Putamen (tissue), 1 donor: ENCODE results near the gene EVA1A.

ENCODE experiments used
- DNase-seq: peaks from one replicate; pipeline ENCODE4 v3.0.0-alpha.2; 2016; ENCODE audit warnings: low spot score

Gene EVA1A, protein sequence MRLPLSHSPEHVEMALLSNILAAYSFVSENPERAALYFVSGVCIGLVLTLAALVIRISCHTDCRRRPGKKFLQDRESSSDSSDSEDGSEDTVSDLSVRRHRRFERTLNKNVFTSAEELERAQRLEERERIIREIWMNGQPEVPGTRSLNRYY

DNA sequence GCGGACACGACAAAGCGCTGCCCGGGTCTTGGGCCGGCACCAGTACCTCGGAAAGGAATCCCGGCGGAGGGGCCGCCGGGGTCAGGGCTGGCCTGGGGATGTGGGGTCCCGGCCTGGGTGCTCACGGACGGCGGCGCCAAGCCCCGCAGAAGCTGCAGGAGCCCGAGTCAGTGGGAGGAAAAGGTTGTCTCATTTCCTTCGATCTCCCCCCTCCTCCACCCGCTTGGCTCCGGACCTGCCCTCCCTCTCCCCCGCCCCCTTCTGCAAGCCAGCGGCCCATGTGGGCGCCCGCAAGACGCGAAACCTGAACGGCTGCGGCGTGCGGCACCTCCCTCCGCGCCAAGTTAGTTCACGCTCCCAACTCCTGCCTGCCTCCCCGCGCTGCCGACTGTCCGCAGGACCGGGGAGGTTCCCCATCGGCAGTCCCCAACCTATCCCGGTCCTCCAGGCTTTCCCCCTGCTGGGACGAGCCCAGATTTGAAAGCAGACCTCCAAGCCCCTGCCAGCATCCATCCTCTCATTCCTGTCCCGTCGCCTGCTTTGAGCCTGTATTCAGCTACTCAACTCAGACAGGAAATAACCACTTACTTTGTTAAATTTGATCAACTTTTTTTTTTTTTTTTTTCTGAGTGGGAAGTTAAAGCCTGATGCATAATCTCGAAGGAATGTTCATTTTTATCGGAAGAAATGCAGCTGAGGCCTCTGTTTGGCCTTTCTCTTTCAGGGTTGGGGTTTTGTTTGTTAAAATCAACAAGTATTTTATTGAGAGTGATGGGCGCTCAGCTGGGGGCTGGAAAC lies at the start of gene EVA1A:
Gene EVA1A (minus strand): TSS at position 172 of the 798 bp plus-strand sequence. CDS start 42,799 bp downstream, outside the sequence.
- DNase-seq: no peak

DNA sequence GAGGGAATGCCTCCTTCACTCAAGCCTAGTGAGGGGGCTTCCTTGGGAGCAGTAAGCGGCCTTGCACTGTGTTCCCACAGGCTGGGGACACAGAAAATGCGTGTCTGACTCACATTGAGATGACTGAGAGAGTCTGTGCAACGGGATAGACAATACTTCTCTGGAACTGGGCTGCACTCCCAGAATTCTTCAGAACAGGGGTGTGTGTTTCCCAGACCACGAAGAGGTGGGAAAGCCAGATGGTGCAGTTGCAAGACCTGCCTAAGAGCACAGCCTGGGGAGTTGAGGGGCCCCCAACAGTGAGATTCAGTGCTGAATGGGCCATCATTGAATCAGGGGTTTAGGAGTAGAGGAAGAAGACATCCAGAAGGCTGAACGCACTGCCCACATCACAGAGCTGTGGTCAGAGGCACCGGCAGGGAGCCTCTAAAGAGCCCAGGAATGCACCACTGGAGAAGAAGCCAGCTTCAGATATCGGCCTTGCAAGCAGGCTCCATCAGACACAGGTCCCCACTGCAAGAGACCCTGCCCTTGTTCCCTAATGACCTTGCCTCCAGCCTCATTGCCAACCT lies 49.3 kb upstream of the EVA1A start:
- DNase-seq: no peak

DNA sequence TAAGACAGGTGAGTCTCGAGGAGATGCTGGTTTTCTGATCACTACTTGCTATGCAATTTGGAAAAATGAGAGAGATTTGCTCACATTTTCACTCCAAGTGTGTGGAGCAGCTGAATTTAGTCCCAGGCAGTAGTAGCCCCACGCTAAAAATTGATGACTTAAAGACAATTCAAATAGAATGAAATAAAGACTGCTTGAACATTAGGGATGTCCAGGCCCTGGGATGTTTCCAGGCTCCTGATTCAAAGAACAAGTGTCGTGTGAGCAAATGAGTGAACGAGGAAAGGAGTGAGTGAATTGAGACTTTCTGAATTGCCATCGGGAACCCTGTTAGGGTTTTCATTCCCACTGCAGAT lies 48.6 kb upstream of the EVA1A start:
- no peak for DNase-seq

DNA sequence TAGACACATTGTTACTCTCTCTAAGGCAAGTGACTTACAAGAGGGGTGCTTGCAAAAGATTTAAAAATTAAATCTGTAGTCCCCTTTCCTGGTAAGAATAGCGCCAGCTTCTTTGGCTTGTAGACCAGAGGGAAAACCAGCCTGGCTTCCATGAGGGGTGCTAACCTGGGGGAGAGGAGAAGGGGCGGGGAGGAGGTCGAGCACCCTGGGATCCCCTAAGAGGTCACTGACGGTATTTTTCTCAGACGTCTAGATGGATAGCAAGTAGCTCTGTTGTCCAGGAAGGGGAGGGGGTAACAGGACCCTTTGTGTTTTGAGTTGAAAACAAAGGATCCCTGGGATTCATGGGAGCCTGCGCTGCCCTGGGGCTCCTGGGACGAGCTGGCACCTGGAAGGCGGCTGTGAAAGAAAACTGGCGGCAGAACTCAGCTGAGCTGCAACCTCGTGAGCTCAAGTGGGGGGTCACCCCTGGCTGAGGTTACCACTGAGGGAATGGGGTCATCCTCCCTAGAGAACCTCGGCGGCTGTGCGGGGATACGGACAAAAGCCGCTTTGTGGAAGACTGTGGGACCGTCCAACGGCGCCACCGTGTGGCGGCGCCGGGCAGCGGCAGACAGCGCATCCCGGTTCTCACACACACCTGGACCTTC lies 48.1 kb upstream of the EVA1A start:
- DNase-seq: peak; percentile 43

DNA sequence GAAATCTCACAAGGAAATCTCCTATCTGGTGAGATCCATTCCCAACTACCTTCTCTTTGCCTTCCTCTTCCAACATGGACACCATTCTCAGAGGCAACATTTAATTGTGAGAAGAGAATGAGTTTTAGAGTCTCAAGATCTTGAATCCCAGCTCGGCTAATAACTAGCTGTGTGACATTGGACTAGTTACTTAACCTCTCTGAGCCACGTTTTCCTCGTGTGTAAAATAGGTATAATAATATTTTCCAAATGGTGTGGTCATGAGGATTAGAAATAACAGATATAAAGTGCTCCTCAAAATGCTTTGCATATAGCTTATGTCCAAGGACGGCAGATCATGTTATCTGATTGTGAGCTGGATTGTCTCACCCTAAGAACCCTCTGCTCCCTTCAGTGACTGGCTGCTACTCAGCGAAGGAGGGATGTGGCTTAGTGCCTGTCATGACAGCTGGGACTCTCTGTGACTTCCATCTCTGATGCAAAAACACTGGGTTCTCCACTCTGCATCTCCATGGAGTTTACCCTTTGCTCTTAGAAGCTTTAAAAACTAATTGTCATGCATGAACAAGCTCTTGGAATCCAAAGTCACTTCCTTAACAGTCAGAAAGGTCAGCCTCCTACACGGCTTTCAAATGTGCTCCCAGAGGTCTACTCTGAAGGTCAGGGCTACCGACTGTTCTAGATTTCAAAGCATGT lies 47.4 kb upstream of the EVA1A start:
- DNase-seq: no peak

DNA sequence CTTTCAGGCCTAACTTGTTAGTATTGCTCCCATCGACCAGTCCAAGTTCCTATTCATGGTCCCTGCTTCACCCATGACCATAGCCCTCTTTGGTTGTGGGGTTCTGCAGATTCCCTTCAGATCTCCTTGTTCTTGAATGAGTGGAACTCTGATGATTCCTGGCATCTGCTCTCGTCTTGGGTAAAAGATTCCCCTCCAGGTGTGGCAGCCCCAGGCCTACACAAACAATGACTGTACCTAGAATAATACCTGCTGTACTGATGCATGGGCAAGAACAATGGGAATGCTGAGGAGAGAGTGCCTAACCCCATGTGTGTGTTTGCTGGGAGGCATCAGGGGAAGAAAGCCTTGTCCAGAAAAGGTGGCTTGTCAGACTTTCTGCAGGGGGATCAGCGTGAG lies 46.7 kb upstream of the EVA1A start:
- no peak for DNase-seq

DNA sequence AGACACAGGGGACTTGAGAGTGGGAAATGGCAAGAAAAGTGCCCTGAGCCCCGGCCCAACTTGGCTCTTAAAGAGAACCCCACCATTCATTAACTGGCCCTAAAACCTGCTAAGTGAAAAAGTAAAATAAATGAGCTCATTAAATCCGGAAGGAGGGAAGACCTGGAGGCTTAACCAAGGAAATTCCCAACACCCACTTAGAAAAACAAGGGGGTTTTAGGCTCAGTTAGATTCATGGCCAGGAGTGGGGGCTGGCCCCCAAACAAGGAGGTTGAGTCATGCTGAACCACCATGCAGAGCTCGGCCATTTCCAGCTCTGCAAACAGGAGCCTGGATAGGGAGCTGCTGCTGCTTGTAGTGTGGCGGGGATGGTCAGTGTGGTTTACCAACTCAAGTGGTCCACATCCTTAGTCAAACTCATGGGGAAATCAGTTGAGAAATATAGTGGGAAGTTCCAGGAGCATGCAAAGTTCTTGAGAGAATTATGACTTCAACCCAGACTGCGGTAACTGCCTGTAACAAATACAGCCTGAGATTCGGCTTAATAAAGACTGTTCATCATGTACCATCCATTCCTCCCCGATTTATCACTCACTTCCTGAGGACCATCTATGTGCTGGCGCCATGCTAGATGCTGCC lies 46.1 kb upstream of the EVA1A start:
- DNase-seq: no peak

DNA sequence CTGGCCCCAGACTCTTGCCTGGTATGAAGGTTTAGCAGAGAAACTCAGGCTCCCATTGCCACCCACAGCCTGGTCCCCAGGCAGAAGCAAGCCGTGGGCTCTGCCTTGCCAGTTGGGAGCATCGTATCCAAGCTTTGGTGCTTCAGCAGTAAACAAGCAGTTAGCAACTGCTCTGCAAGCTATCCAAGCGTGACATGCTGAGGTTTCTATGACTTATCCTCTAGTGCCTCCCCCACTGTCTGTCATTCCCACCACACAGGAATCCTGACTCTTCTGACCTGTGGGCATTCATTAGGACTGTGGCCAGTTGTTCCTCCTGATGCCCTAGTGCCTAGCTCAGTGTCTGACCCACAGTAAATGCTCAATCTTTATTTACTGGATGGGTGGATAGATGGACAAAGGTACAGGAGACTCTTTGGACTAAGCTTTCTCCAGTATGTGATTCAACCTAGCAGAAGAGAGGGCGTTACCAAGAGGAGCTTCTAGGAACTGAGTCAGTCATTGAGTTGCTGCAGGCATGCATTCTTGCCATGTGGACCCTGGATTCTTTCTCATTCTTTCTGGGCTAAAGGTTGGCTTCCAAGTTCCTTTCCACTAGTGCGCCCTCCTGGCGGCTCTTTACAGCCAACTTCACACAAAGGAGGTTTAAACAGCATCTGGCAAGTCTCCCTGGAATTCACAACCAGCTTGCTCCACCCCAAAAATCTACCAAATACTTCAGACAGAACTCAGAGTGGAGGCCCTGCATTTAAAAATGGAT lies 45.2 kb upstream of the EVA1A start:
- DNase-seq: no peak

DNA sequence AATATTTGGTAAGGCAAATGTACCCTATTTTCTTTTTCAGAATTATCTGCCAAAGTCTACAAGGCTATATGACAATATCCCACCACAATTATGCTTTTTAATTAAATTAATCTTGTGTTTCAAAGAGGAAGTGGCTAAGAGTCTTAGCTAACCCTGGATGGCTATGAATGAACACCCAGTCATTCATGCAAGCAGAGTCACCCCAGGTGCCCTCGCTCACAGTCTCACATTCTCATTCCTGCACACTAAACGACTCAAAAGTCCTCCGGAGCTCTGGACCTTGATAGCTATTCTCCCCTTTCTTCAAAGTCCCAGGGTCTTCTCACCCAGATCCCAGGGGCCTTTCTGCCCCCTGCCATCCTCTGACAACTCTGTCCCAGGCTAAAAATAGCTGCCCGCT lies 43.7 kb upstream of the EVA1A start:
- DNase-seq: no peak

DNA sequence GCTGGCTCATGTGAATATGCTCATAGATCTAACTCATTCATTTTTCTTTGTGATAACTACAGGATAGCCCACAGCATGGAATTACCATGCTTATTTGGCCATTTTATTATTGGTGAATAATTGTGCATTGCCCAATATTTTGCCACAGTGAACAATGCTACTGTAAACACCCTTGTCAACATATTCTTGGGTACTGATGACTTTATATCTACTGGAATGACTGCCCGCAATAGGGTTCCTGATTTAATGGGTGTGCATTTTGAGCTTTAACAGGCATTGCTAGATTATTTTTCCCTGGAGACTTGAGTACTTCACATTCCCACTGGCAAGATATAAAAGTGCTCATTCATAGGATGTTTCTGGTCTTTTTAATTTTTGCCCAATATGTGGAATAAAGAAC lies 42.7 kb upstream of the EVA1A start:
- DNase-seq: no peak

DNA sequence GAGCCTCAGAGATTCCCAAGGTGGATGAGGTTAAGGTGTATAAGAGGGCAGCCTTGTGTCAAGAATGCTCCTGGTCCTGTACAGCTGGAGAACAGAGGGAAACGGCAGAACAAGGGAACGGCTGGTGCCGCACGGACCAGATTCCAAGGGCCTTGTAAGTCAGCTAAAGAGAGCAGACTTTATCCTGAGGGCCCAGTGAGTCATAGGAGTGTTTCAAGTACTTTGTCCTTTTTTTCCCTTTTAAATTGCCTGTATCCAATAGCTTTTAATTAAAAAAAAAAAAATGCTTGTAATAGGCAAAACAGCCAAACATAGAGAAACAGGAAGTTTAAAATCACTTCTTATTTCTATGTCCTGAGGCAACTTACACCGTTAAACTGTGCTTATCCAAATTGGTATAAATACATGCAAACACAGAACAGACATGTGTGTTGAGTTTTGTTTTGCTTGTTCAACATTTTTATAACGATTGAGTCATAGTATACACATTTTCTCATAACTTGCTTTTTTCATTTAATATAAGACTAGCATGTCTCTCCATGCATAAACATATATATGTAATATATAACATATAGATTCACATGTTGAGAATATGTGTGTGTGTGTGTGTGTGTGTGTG lies 42.1 kb upstream of the EVA1A start:
- DNase-seq: no peak

DNA sequence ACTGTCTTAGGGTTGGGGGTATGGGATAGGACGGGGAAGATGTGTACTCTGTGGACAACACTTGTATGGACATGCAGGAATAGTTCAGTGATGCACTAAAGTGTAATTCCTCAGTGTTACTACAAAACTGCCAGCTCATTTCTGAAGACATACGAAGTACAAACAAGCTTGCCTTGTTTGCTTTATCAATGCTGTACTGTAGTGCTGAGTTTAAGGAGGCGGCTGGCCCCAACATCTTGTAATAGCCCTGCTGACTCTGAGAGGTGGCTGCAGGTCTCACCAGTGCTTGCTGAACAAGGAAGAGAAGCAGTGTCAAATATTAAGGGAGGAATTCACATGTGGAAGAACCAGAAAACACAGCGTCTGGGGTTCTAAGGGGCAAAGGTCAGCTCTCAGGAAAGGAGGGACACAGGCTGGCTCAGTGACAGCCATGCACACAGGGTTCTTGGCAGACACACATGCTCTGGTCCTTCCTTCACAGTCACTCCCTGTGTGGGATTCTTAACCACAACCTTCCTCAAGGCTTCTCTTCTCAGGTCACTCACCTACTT lies 39.8 kb upstream of the EVA1A start:
- no peak for DNase-seq

DNA sequence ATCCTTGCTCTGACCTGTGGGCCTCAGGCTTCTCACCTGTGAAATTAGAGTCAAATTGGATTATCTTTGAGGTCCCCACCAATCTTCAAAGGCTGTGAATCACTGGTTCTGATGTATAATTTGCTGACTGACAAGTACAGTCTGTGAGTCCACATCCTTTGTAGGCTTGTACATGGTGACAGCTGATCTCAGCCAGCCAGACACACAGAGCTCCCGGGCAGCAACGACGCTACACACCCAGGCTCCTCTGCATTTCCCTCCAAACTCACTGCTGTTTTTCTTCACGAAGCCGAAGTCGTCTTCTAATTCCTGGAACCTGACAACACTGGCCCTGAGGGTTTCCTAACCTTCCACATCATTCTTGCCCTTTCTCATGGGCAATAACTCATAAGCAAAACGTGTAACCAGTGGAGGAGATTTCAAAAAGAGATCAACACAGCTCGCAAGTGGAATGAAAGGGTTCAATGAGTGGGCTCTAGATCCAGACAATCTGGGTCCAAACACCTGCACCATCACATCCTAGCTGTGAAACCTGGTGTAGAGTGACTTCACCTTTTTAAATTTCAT lies 37.9 kb upstream of the EVA1A start:
- DNase-seq: no peak

DNA sequence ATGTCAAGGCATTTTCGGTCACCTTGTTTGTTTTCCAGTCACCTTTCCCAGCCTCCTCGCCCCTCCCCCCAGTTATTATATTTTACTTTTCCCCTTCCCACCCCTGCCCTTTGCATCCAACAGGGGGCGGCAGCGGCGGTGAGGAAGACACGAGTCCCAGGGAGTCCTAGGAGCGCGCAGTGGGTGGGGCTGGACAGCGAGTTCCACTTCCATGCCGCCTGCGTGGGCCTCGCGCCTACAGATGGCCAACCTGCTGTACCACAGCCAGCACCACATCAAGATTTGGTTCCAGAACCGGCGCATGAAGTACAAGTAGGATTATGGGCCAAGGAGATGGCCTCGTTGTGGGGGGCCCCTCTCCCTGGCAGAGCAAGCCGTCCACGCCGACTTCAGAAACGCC lies 37.2 kb upstream of the EVA1A start:
- DNase-seq: no peak

DNA sequence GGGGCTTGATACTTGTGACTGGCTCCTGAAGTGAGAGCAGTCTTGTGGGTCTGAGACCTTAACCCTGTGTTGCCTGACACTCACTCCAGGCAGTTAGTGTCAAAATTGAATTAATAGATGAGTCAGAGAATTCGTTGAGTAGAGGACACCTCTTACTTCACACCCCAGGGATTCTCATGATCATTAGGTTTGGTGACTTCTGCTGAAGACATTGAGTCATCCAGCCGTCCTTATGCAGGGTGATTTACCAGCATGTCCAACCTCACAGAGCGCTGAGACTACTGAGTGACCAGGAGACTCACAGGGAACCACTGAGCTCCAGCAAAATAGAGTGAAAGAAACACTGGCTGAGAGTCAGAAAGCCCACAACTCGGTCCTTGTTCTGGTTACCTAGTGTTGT lies 36.0 kb upstream of the EVA1A start:
- DNase-seq: no peak

DNA sequence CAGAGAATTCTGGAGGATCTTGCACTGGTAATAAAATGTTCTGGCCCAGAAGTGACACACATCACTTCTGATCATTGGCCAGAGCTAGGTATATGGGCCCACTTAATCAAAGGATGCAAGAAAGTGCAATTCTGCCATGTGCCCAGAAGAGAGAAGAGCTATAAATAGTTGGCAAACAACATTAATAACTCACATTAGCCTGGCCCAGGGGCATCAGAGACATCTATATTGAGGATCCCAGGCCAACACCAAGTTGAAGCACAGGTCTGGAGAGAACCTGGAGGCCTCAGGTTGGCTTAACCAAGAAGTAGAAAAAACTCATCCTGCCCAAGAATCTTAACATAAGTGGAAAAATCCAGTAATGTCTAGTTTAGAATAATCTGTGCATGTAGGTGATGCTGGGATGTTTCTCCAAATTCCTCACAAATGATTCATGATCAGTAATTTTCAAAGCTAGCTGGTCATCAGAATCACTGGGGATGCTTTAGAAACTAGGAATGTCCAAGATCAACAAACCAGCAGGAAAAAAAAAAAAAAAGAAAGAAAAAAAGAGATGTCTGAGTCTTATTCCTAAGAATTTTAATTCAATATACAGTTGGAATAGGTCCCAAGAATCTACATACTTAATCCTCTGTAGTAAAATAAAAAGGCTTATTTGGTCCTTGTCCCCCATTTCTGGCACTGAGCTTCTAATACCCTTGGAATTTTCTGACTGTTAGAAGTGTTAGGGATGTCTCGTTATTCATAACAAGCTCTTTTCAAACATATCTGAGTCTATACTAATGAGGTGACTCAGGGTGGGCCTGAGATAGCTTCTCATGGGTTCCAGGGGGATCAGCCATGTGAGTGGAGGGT lies 35.0 kb upstream of the EVA1A start:
- DNase-seq: no peak

DNA sequence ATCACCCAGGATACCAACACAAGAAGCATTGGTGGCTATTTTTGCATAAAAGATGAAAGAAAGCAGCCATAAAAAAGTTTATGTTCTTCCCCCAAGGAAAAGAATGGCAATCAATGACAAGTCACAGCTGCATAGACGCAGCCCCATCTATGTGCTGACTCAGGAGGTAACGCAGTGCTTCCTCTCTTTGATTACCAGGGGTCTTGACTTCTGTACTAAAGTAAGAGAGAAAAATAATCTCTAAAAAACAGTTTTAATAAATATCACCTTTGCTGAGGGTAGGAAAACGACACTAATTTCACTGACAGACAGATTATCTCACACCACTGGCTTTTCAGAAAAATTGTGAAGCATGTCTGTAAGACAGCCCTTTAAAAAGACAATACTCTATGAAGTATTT lies 33.9 kb upstream of the EVA1A start:
- no peak for DNase-seq

DNA sequence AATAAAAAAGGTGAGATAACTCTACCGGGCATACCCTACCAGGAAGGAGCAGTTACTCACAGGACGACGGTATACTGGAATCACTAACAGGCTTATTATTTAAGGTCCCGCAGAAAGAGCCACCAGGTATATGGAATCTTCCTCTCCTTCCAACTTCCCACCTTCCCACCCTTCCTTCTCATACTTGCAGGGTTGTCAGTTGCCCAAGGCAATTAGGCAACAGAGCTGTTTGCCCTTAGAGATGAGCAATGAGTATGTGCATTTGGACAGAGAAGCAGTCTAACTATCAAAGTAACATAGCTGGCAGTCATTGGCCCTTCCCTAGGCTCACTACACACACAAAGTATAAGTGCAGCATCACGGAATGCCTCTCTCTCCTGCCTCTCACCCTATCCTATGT lies 32.1 kb upstream of the EVA1A start:
- DNase-seq: no peak

DNA sequence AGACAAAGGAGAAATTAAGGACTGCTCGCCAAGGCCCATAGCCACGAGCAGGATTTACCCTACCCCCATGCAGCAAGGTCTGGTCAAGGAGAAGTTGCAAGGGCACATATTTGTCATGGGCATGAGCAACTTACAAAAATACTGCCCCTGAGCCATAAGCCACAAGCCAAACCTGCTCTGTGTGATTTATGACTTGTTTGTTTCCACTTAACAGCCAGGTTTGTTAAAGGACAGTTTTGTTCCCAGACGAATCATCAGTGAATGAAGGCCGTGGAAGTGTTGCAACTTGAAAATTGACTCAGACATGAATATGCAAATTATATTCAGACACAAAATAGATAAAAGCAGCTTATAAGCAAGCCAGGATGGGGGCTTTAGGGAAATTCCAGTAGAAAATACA lies 31.3 kb upstream of the EVA1A start:
- no peak for DNase-seq
